GM19025 (cell line): ENCODE measurements around the gene NFS1.

Experiments
- ATAC-seq: cut with Tn5 transposase; IDR thresholded peaks from one replicate; pipeline ENCODE4 v1.9.1; 2021; ENCODE audit warnings: mild to moderate bottlenecking, low read depth, moderate library complexity; ENCODE audit not compliant: unreplicated experiment

Gene NFS1

GRCh38 chr20:35618263-35619131 is 80.7 kb downstream of the NFS1 start:
- no peak for ATAC-seq
